Measurements from ENCODE around the gene CARHSP1.

DNA sequence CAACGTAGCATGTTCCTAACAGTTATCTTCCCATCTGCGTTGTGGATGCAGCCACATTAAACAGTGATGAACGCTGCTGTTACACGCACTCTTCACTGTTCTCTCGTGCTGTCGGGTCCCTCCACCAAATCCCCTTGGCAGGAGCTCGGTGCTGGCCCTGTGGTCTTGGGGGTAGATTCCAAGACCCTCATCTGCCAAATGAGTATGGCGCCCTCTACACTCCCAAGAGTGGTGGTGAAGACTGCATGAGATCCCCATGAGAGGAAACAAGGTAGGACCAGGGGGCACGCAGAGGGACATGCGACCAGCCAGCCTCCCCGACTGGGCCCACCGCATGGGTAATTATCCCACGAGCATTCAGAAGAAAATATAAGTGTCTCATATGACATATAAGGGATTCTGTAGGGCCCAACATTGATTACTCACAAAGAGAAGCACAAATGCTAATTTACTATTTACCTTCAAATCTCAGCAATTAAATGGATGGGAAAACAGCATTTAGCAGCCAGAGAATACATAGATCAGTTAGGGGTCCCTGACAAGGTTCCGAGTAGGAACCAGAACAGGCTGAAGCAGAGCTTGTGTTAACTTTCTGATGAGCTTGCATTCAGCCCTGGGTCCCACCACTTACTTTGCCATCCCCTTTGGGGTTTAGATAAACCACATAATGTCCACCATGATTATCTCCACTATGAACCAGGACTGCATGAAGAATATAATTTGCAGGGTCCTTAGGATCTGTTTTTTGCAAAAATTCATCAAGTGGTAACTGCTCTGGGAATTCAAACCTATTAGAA is 37.2 kb upstream of the CARHSP1 start:
- TF ChIP-seq, protein P1, sequence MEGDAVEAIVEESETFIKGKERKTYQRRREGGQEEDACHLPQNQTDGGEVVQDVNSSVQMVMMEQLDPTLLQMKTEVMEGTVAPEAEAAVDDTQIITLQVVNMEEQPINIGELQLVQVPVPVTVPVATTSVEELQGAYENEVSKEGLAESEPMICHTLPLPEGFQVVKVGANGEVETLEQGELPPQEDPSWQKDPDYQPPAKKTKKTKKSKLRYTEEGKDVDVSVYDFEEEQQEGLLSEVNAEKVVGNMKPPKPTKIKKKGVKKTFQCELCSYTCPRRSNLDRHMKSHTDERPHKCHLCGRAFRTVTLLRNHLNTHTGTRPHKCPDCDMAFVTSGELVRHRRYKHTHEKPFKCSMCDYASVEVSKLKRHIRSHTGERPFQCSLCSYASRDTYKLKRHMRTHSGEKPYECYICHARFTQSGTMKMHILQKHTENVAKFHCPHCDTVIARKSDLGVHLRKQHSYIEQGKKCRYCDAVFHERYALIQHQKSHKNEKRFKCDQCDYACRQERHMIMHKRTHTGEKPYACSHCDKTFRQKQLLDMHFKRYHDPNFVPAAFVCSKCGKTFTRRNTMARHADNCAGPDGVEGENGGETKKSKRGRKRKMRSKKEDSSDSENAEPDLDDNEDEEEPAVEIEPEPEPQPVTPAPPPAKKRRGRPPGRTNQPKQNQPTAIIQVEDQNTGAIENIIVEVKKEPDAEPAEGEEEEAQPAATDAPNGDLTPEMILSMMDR (IDR thresholded peaks at IDR 0.05), result no peak
- no peak for TF ChIP-seq POLR2A (IDR thresholded peaks at IDR 0.05)
